HepG2 (cell line): ENCODE measurements around the gene NPFFR1. TPM values are rescaled to one million over a fixed set of nuclear protein-coding genes. Genes with fewer than 3 reads are reported as not detected.

Source experiments
- EP300 ChIP-seq, 3 experiments: sonication (generic) in 1 of 3; formaldehyde crosslinking in 1 of 3; IDR thresholded peaks; 2 replicates each; pipeline versions ENCODE4 v1.5.1 to v1.6.1; 2011 to 2020; ENCODE audit warnings: low read depth in 2 of 3, low read length in 2 of 3, borderline replicate concordance in 1 of 3, improper control_type of control experiment in 1 of 3, mild to moderate bottlenecking in 1 of 3, missing genetic modification reagents in 1 of 3, moderate library complexity in 1 of 3
- ISL2 ChIP-seq: sonication (generic); formaldehyde crosslinking; IDR thresholded peaks from 2 replicates; pipeline ENCODE4 v1.5.0; 2020; ENCODE audit warnings: missing genetic modification reagents
- ISX ChIP-seq: sonication (generic); formaldehyde crosslinking; conservative IDR thresholded peaks from 2 replicates; pipeline ENCODE4 v1.5.0; 2020; ENCODE audit warnings: missing genetic modification reagents
- NCOA2 ChIP-seq: sonication (generic); formaldehyde crosslinking; IDR thresholded peaks from 2 replicates; pipeline ENCODE4 v1.8.0; 2022; ENCODE audit warnings: inconsistent platforms
- NR2F1 ChIP-seq, 2 experiments: fragments of 450-650 bp in 1 of 2; formaldehyde crosslinking in 1 of 2; IDR thresholded peaks; 2 replicates each; pipeline versions ENCODE4 v1.5.0 to v1.6.1; 2016 to 2020; ENCODE audit warnings: mild to moderate bottlenecking in 1 of 2, missing compliant biosample characterization in 1 of 2, missing genetic modification reagents in 1 of 2, moderate library complexity in 1 of 2
- PITX1 ChIP-seq: sonication (generic); formaldehyde crosslinking; IDR thresholded peaks from 2 replicates; pipeline ENCODE4 v1.5.1; 2020; ENCODE audit warnings: mild to moderate bottlenecking, missing genetic modification reagents
- PLSCR1 ChIP-seq: sonication (generic); formaldehyde crosslinking; IDR thresholded peaks from 2 replicates; pipeline ENCODE4 v1.5.0; 2020; ENCODE audit warnings: missing genetic modification reagents, mild to moderate bottlenecking, borderline replicate concordance
- RBAK ChIP-seq: sonication (generic); formaldehyde crosslinking; IDR thresholded peaks from 2 replicates; pipeline ENCODE4 v1.5.1; 2020; ENCODE audit warnings: mild to moderate bottlenecking, missing genetic modification reagents
- RBM22 ChIP-seq: fragments of 200-400 bp; formaldehyde crosslinking; optimal IDR thresholded peaks from 2 replicates; pipeline ENCODE3; 2017; ENCODE audit warnings: mild to moderate bottlenecking, low read length, moderate library complexity
- SMAD3 ChIP-seq: sonication (generic); formaldehyde crosslinking; IDR thresholded peaks from 2 replicates; pipeline ENCODE4 v1.4.0; 2020; ENCODE audit warnings: missing genetic modification reagents
- TMF1 ChIP-seq: sonication (generic); formaldehyde crosslinking; IDR thresholded peaks from 2 replicates; pipeline ENCODE4 v1.8.1; 2022; ENCODE audit warnings: low read depth, missing genetic modification reagents
- ZNF329 ChIP-seq: sonication (generic); formaldehyde crosslinking; IDR thresholded peaks from 2 replicates; pipeline ENCODE4 v1.9.0; 2021; ENCODE audit warnings: low read depth, mild to moderate bottlenecking, missing genetic modification reagents
- ZNF501 ChIP-seq: sonication (generic); formaldehyde crosslinking; IDR thresholded peaks from 2 replicates; pipeline ENCODE4 v1.5.1; 2020; ENCODE audit warnings: mild to moderate bottlenecking, moderate library complexity, missing genetic modification reagents
- ZNF557 ChIP-seq: sonication (generic); formaldehyde crosslinking; IDR thresholded peaks from 2 replicates; pipeline ENCODE4 v1.4.0; 2020; ENCODE audit warnings: missing genetic modification reagents
- ZNF709 ChIP-seq: sonication (generic); formaldehyde crosslinking; IDR thresholded peaks from 2 replicates; pipeline ENCODE4 v1.5.0; 2020; ENCODE audit warnings: mild to moderate bottlenecking, missing genetic modification reagents
- ZNF83 ChIP-seq: sonication (generic); formaldehyde crosslinking; IDR thresholded peaks from 2 replicates; pipeline ENCODE4 v1.4.0; 2020; ENCODE audit warnings: missing genetic modification reagents, mild to moderate bottlenecking, borderline replicate concordance
- polyA plus RNA-seq, 8 experiments: library from polyadenylated mRNA; depleted of rRNA in 3 of 8; stranded (reverse) in 7 of 8; unstranded in 1 of 8; fragments of >200 nt; fragmentation: Illumina TruSeq in 4 of 8; extraction: Trizol in 4 of 8; gene quantifications; 2 replicates each; pipeline versions ENCODE4 v1.2.1 to v1.2.3, GENCODE V29; 2011 to 2016; ENCODE audit warnings: low read depth in 4 of 8, missing spikeins in 1 of 8, mixed read lengths in 1 of 8; ENCODE audit not compliant: insufficient read depth in 1 of 8
- total RNA-seq, 5 experiments: library from RNA; depleted of rRNA; stranded (reverse); fragments of >200 nt; fragmentation: Illumina TruSeq; extraction: Trizol; gene quantifications; 2 replicates each; pipeline ENCODE4 v1.2.3, GENCODE V29; 2016; ENCODE audit warnings: low read depth in 1 of 5
- TF ChIP-seq, protein P1 (sequence below): sonication (generic); formaldehyde crosslinking; IDR thresholded peaks from 2 replicates; pipeline ENCODE4 v1.4.0; 2020; ENCODE audit warnings: mild to moderate bottlenecking, missing genetic modification reagents, borderline replicate concordance
- TF ChIP-seq, protein P2 (sequence below): sonication (generic); formaldehyde crosslinking; conservative IDR thresholded peaks from 2 replicates; pipeline ENCODE4 v1.8.1; 2023; ENCODE audit warnings: missing genetic modification reagents
- TF ChIP-seq, protein P3 (sequence below): sonication (generic); formaldehyde crosslinking; IDR thresholded peaks from 2 replicates; pipeline ENCODE4 v1.8.0; 2022; ENCODE audit warnings: missing genetic modification reagents, mild to moderate bottlenecking, moderate library complexity, borderline replicate concordance
- TF ChIP-seq, protein P4 (sequence below): sonication (generic); formaldehyde crosslinking; IDR thresholded peaks from 2 replicates; pipeline ENCODE4 v1.4.0; 2020; ENCODE audit warnings: low read depth, mild to moderate bottlenecking, missing genetic modification reagents

The NPFFR1 gene
- total and polyA plus RNA-seq, 2 of the 13 experiments (the other 11 are each of a cell fraction or from before 2014, with no cell fraction given) = under 0.01 TPM; not detected in 1

GRCh38 chr10:70233109-70233938 is 50.5 kb downstream of the NPFFR1 start, which contains the start of gene PPA1 (continued):
- TF ChIP-seq ZNF709 (CRISPR knock-in tag) (peak; percentile 55; the same call in 1 of the 2 replicates), PLSCR1 (CRISPR knock-in tag) (0 out of 2 replicates have a peak, but pooled peaks have one; percentile 57), NCOA2 (CRISPR knock-in tag) (no peak; the same call in 1 of the 2 replicates), PITX1 (peak; percentile 44), NR2F1 (CRISPR knock-in tag; IDR thresholded peaks at IDR 0.05) (0 out of 4 replicates have a peak, but pooled peaks of 1 of the 2 experiments have one; percentile 14), ISL2 (CRISPR knock-in tag) (peak; percentile 50), RBAK (CRISPR knock-in tag) (no peak), ZNF557 (CRISPR knock-in tag) (0 out of 2 replicates have a peak, but pooled peaks have one; percentile 42), ZNF501 (peak; percentile 68), ZNF83 (CRISPR knock-in tag) (peak; percentile 94; the same call in 1 of the 2 replicates), RBM22 (no peak), ISX (CRISPR knock-in tag) (no peak), ZNF329 (CRISPR knock-in tag) (peak; percentile 24), SMAD3 (CRISPR knock-in tag) (0 out of 2 replicates have a peak, but pooled peaks have one; percentile 33), TMF1 (CRISPR knock-in tag) (peak; percentile 42; the same call in 1 of the 2 replicates), EP300 (IDR thresholded peaks at IDR 0.05; ENCODE audit: low read depth in 2 of 2, low read length in 2 of 2) (peak in 1 of 2 experiments; percentile 42; a peak in 1 of 4 replicates), EP300 (CRISPR knock-in tag; IDR thresholded peaks at IDR 0.05; ENCODE audit: borderline replicate concordance) (no peak)
- TF ChIP-seq, protein P1, sequence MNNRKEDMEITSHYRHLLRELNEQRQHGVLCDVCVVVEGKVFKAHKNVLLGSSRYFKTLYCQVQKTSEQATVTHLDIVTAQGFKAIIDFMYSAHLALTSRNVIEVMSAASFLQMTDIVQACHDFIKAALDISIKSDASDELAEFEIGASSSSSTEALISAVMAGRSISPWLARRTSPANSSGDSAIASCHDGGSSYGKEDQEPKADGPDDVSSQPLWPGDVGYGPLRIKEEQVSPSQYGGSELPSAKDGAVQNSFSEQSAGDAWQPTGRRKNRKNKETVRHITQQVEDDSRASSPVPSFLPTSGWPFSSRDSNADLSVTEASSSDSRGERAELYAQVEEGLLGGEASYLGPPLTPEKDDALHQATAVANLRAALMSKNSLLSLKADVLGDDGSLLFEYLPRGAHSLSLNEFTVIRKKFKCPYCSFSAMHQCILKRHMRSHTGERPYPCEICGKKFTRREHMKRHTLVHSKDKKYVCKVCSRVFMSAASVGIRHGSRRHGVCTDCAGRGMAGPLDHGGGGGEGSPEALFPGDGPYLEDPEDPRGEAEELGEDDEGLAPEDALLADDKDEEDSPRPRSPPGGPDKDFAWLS = no peak
- TF ChIP-seq, protein P2, sequence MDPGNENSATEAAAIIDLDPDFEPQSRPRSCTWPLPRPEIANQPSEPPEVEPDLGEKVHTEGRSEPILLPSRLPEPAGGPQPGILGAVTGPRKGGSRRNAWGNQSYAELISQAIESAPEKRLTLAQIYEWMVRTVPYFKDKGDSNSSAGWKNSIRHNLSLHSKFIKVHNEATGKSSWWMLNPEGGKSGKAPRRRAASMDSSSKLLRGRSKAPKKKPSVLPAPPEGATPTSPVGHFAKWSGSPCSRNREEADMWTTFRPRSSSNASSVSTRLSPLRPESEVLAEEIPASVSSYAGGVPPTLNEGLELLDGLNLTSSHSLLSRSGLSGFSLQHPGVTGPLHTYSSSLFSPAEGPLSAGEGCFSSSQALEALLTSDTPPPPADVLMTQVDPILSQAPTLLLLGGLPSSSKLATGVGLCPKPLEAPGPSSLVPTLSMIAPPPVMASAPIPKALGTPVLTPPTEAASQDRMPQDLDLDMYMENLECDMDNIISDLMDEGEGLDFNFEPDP = 0 out of 2 replicates have a peak, but pooled peaks have one; percentile 58
- TF ChIP-seq, protein P3, sequence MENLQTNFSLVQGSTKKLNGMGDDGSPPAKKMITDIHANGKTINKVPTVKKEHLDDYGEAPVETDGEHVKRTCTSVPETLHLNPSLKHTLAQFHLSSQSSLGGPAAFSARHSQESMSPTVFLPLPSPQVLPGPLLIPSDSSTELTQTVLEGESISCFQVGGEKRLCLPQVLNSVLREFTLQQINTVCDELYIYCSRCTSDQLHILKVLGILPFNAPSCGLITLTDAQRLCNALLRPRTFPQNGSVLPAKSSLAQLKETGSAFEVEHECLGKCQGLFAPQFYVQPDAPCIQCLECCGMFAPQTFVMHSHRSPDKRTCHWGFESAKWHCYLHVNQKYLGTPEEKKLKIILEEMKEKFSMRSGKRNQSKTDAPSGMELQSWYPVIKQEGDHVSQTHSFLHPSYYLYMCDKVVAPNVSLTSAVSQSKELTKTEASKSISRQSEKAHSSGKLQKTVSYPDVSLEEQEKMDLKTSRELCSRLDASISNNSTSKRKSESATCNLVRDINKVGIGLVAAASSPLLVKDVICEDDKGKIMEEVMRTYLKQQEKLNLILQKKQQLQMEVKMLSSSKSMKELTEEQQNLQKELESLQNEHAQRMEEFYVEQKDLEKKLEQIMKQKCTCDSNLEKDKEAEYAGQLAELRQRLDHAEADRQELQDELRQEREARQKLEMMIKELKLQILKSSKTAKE = no peak
- TF ChIP-seq, protein P4, sequence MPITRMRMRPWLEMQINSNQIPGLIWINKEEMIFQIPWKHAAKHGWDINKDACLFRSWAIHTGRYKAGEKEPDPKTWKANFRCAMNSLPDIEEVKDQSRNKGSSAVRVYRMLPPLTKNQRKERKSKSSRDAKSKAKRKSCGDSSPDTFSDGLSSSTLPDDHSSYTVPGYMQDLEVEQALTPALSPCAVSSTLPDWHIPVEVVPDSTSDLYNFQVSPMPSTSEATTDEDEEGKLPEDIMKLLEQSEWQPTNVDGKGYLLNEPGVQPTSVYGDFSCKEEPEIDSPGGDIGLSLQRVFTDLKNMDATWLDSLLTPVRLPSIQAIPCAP (CRISPR knock-in tag) = peak; percentile 52; the same call in 1 of the 2 replicates
